NCI-H226 (cell line): Measurements from ENCODE around the gene LCE1C.

Source experiments
- DNase-seq: peaks from one replicate; pipeline ENCODE4 v3.0.0-alpha.2; 2015

The LCE1C gene

GRCh38 chr1:152806576-152806975 lies at the start of gene LCE1C:
Gene LCE1C, minus strand, starts transcription at chr1:152806651. Its CDS starts 1,173 bp downstream, at chr1:152805478.
- DNase-seq = no peak

DNA sequence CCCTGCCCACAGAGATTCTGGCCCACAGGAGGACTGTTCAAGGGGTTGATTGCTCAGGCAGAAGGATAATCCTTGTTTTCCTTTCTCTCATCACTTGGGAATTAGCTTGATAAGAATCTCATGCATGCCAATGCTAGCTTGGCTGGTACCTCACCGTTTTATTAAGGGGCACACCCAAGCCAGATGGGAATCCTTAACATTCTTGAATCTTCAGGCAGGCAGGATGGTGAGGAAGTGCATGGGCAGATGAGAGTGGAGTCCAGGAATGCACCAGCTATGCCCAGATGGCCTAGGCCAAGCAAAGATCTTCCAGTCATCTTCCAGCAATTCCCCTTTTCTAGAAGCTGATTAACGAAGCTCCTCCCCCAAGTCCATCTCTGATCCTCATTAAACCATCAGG lies 49.2 kb upstream of the LCE1C start:
- peak; percentile 72 for DNase-seq

- DNase-seq = no peak
These were observed 36.1 kb upstream of the LCE1C start, which contains the start of gene LCE6A for GRCh38 chr1:152842556-152842955. Gene LCE6A, plus strand, starts transcription at chr1:152842856. Its CDS starts 665 bp downstream, at chr1:152843521.

DNA sequence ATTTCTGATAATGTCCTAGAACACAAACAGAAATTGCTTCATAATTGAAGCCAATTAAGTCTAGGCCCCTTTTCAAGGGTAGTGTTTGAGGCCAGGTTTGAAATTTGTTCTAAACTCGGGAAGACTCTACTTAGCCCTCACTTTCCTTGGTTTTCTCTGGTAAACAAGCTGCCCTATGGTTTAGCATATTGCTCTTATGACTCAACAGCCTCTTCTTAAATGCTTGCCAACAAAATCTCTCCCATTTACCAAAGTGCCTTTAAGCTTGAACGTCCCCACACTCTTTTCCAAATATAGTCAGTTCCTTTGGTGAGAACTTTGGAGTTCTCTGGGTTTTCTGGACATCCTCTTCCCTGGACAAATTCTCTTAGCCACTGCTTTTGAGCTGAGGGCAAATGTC lies 30.4 kb upstream of the LCE1C start:
- DNase-seq = no peak

GRCh38 chr1:152827173-152827572 lies 20.7 kb upstream of the LCE1C start, which contains the start of gene LCE1A:
Gene LCE1A, plus strand, starts transcription at chr1:152827473. Its CDS starts 0 bp downstream, at chr1:152827473.
- no peak for DNase-seq

DNA sequence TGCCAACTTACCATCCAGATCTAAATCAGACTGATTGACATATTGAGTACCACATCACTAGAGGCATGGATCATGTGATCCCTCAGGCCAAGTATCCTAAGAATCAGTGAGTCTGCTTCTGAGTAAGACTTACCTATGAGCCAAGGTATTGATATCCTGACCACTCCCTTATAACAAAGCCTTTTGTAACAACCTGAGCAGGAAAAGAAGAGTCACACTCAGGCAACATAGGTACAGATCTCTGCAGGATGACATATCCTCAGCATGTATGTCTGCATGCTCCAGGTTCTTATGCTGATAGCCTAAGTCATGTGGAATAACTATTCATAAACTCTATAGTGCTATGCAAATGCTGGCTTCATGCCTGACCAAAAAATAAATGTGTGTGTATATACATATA lies 18.5 kb upstream of the LCE1C start:
- no peak for DNase-seq

GRCh38 chr1:152823294-152823693 lies 16.8 kb upstream of the LCE1C start:
- no peak for DNase-seq

- DNase-seq = no peak
These were observed 10.9 kb upstream of the LCE1C start for GRCh38 chr1:152817309-152817708.

DNA sequence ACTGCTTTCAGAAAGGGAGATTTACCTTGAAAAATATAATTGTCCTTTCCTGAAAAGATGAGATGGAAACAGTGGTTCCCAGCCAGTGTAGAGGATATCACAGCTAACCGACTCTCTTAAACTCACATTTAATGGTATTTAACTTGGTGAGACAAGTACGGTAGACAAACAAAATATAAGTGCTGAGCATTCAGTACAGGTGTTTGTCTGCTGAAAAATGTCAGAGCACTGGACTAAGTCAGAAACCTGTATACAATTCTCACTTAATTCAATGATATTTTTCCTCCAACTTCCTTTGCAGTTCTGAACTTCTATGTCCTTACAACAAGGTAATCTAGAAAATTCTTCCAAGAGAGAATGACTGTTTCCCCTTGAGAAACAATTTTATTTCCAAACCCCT lies 5.2 kb upstream of the LCE1C start, which contains the start of gene LCE1B:
TSS of gene LCE1B (plus strand) at position 301 of the 400 bp plus-strand sequence. CDS start 476 bp downstream, outside the sequence.
- no peak for DNase-seq

GRCh38 chr1:152811050-152811449 lies 4.6 kb upstream of the LCE1C start:
- no peak for DNase-seq

DNA sequence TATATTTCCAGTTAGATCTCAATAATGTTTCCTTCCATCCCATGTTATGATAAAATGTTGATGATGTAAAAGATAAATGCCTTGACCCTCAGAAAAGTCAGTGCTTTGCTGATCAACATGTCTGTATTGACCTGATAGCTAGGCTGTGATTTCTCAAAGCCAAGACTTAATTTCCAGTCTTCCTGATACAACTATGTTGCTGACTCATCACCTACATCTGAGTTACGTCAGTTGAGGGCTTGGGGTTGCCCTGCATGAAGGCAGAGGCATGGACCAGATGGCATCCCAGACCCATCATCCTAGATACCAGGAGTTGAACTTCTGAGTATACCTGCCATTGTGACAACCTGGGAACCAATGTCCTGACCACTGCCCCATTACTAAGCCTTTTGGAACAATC lies 5.1 kb downstream of the LCE1C start:
- DNase-seq = no peak

- DNase-seq = no peak
These were observed 10.0 kb downstream of the LCE1C start, which contains the start of gene LCE1D for GRCh38 chr1:152796421-152796820. Gene LCE1D, plus strand, starts transcription at chr1:152796721. Its CDS starts 1,074 bp downstream, at chr1:152797795.

DNA sequence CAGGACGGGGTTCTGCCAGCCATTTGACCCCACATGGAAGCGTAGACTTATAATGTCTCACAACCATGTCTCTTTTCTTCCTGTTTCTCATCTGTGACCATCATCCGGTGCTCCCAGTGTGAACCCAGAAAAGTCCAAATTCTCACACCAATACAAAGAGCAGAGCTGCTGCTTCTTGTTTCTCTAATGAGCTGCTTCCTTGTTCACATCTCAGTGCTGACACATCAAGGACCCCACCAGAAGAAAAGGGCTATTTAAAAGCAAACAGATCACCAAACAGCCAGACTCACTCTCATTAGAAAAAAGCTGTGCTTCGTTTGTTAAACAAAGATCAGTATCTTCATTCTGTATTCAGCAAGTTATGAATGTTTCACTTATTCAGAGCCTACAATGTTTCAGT lies 10.8 kb downstream of the LCE1C start:
- no peak for DNase-seq

DNA sequence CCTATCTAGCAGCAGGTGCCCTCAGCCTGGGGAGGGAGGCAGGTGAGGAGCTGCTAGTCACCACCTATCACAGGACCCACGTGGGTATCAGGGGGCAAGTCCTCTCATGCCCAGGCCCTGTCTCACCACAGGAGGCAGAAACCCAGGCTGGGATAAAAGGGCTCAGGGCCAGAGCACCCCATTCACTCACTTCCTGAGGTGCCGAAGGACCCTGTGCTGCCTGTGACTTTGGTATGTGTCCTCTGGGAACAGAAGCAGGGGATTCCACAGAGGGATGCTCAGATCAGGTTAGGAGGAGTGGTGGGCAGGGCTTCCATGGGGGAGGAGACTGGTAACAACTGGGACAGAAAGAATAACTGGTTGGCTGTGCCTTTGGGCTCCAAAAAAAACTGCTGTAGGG lies 20.4 kb downstream of the LCE1C start, which contains the start of gene LCE1E:
TSS of gene LCE1E (plus strand) at position 181 of the 400 bp plus-strand sequence. CDS start 1,043 bp downstream, outside the sequence.
- DNase-seq = no peak

DNA sequence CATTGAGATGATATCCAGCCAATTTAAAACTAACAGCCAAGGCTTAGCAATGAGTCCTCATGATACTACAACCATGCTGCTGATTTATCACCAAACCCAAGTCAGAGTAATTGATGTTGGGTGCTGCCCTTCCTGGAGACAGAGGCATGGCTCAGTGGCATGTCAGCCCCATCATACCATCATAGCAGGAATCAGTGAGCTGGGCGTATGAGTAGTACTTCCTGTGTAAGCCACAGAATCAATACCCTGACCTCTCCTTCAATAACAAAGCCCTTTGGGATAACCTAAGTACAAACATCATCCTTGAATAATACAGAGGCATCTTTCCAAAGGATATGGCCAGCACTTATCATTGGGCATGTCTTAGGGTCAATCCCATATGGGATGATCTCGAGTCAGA lies 23.4 kb downstream of the LCE1C start:
- no peak for DNase-seq

DNA sequence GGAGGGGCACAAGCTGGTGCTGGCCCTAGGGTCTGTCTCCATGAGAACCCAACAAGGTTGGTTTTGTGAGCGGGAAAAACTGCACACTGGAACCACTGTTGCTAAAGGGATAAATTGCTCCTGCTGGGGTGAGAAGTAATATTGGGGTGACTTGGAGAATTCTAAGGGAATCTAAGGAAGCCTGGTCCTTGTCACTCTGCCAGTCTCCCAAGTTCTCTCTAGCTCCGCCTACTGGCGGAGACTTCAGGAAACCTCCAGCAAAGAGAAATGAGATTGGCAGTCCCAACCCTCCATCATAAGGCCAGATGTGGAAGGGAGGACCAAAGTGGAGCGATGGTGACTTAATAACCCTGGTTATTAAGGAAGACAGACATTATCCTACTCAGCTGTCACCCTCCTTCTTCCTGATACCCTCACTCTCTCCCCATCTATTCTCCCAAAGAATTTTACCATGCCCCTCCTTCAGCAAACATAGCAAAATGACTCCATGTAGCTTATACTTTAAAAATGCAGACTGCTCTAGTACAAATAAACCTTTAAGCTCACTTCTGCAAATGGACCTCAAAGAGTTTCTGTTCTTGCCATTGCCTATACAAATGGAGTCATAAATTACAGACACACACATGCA lies 28.8 kb downstream of the LCE1C start:
- no peak for DNase-seq

GRCh38 chr1:152776361-152776760 lies 30.1 kb downstream of the LCE1C start:
- no peak for DNase-seq

DNA sequence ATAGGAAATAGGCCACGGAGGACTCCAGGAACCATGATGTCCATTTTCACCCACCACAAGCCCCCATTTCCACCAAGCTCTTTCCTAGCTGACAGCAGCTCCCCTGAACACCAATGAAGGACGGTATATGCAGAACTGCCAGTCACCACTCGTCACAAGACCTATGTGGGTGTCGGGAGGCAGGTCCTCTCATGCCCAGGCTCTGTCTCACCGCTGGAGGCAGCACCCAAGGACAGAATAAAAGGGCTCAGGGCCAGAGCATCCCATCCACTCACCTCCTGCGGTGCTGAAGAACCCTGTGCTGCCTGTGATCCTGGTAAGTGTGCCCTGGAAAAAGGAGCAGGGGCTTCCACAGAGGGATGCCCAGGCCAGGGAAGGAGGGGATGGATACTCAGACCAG lies 31.6 kb downstream of the LCE1C start, which contains the start of gene LCE1F:
TSS of gene LCE1F (plus strand) at position 266 of the 400 bp plus-strand sequence. CDS start 1,232 bp downstream, outside the sequence.
- no peak for DNase-seq

GRCh38 chr1:152770411-152770810 lies 36.0 kb downstream of the LCE1C start:
- no peak for DNase-seq

DNA sequence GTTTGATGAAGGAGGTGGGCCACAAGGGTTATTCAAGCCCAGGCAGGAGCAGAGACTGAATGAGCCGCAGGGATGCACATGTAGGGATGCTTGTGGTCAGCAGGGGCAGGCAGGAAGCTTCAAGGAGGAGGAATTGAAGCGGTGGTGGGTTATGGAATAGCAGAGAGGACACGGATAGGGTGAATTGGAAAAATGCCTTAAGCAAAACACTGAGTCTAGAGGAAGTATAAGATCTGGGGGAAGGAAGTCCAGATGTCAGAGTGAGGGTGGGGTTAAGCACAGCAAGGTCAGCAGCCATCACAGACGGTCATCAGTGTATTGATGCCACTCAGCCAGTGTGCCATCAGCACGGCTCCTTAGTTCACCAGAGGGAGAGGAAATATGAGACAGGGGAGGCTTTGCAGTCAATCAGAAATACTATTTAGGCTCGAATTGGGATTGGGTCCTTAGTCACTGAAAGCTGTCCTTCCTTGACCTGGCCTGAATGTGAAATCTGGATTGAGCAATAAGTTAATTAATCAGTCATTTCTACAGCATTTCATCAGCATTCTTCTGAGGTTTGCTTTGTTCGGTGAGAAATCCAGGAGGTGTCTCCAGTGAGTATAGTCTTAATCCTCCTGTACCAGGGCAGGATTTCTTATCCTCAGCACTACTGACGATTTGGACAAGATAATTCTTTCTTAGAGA lies 37.5 kb downstream of the LCE1C start:
- no peak for DNase-seq

GRCh38 chr1:152761609-152762213 lies 44.7 kb downstream of the LCE1C start:
- DNase-seq = no peak

- DNase-seq = no peak
These were observed 45.8 kb downstream of the LCE1C start for GRCh38 chr1:152760551-152761190.
